Adrenal gland (tissue), 5 donors: Measurements from ENCODE around the gene FRMD3.

ENCODE experiments used
- POLR2A ChIP-seq, 2 donors: fragments of 450-650 bp; IDR thresholded peaks; one replicate each; pipeline ENCODE4 v1.6.1; 2017; ENCODE audit warnings: antibody characterized with exemption in 2 of 2, mild to moderate bottlenecking in 2 of 2, moderate library complexity in 1 of 2
- TF ChIP-seq, protein P1 (sequence below), 6 experiments: fragments of 450-650 bp in 4 of 6; fragments of 200-600 bp in 2 of 6; sonication (generic) in 1 of 6; IDR thresholded peaks; 1 replicate in 5 of 6; 2 replicates in 1 of 6; pipeline versions ENCODE4 v1.5.1 to v1.8.0; 2016 to 2021; ENCODE audit warnings: antibody characterized with exemption in 6 of 6, mild to moderate bottlenecking in 2 of 6, moderate library complexity in 1 of 6
- donor health status: DM: no; HTN: no; CAD: no.

- TF ChIP-seq, protein P1, sequence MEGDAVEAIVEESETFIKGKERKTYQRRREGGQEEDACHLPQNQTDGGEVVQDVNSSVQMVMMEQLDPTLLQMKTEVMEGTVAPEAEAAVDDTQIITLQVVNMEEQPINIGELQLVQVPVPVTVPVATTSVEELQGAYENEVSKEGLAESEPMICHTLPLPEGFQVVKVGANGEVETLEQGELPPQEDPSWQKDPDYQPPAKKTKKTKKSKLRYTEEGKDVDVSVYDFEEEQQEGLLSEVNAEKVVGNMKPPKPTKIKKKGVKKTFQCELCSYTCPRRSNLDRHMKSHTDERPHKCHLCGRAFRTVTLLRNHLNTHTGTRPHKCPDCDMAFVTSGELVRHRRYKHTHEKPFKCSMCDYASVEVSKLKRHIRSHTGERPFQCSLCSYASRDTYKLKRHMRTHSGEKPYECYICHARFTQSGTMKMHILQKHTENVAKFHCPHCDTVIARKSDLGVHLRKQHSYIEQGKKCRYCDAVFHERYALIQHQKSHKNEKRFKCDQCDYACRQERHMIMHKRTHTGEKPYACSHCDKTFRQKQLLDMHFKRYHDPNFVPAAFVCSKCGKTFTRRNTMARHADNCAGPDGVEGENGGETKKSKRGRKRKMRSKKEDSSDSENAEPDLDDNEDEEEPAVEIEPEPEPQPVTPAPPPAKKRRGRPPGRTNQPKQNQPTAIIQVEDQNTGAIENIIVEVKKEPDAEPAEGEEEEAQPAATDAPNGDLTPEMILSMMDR (IDR thresholded peaks at IDR 0.05): no peak
- TF ChIP-seq POLR2A (IDR thresholded peaks at IDR 0.05): no peak
These were observed 32.2 kb upstream of the FRMD3 start for GRCh38 chr9:83570359-83570758.
